Colonic mucosa (tissue), 4 donors: Measurements from ENCODE around the gene AOPEP. TPM values are rescaled to one million over a fixed set of nuclear protein-coding genes. Genes with fewer than 3 reads are reported as not detected.

Experiments
- DNase-seq: peaks from one replicate; pipeline ENCODE4 v3.0.0-alpha.2; 2020
- H3K27ac ChIP-seq: fragments of 200-600 bp; one replicate; pipeline ENCODE4 v1.8.0; 2021
- H3K27me3 ChIP-seq: fragments of 200-600 bp; one replicate; pipeline ENCODE4 v1.8.0; 2021
- H3K36me3 ChIP-seq: fragments of 200-600 bp; one replicate; pipeline ENCODE4 v1.8.0; 2021
- H3K4me1 ChIP-seq: fragments of 200-600 bp; one replicate; pipeline ENCODE4 v1.8.0; 2021; ENCODE audit warnings: mild to moderate bottlenecking
- H3K4me3 ChIP-seq: fragments of 200-600 bp; one replicate; pipeline ENCODE4 v1.8.0; 2021
- H3K9ac ChIP-seq, 2 donors: one replicate each; pipeline ENCODE4 v1.7.0; 2013; ENCODE audit warnings: control low read depth in 2 of 2, low read depth in 2 of 2, low read length in 2 of 2
- H3K9me3 ChIP-seq: fragments of 200-600 bp; one replicate; pipeline ENCODE4 v1.8.0; 2021
- intact Hi-C: fragments of 100-400 bp; cut with DNase I; formaldehyde crosslinking; loops from one replicate; pipeline ENCODE4 v1.14.1; 2022
- total RNA-seq, 2 donors: library from RNA; stranded (reverse); fragmentation: NEBNext Ultra II Directional in 1 of 2; extraction: Animal tissue kit (Norgen Biotek cat#: 25700) in 1 of 2; gene quantifications; one replicate each; pipeline ENCODE4 v1.2.1, GENCODE V29; 2021
- TF ChIP-seq, protein P1 (sequence below): fragments of 200-600 bp; IDR thresholded peaks from one replicate; pipeline ENCODE4 v1.8.0; 2022; ENCODE audit warnings: antibody characterized with exemption, mild to moderate bottlenecking
- donor health status: healthy.
- donor health status: DM: no; HTN: no; CAD: no.
- donor health status: DM: no; HTN: no; CAD: no.

AOPEP gene
- total RNA-seq, 2 donors from 2014 or later: 38.4 to 43.2 TPM

DNA sequence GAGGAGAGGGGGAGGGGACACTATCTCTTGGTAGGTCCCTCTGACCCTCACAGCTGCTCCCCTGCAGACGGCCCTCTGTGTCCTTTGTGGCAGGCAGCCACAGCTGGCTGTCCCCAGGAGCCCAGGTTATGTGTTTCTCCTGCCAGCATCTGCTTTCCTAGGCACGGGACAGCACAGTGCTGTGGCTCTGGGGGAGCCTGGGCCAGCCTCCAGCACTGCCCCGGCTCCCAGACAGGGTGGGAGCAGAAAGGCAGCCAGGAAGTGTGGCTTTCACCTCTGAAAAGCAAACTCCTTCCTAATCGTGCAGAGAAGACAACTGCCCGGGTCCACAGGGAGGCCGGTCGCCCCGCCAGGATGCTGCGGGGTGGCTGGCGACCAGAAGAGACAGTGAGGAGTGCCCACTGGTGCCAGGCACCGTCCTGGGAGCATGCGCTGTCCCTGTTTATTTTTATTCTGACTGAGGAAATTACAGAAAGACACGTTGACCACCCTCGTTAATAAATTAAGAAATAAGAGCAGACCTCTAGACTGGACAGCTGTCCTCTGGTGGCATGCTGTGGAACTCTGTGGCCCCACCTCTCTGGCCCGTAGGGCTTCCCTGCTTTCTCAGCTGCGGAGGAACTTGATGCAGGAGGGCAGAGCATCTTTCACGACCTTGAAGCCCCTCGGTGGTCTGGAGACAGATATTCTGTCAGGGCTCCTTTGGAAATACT is 350.7 kb downstream of the AOPEP start:
- Histone ChIP-seq H3K9ac (peak overlapping the region; percentile 27 to 30), H3K4me3 (no peak overlapping the region), H3K4me1 (peaks cover 17% of the 10 kb centered on the region), H3K9me3 (no peaks in the 10 kb centered on the region), H3K36me3 (peaks cover 4% of the 10 kb centered on the region), H3K27me3 (no peaks in the 10 kb centered on the region), H3K27ac (peak overlapping the region; percentile 55)
- DNase-seq: no peak
- TF ChIP-seq, protein P1, sequence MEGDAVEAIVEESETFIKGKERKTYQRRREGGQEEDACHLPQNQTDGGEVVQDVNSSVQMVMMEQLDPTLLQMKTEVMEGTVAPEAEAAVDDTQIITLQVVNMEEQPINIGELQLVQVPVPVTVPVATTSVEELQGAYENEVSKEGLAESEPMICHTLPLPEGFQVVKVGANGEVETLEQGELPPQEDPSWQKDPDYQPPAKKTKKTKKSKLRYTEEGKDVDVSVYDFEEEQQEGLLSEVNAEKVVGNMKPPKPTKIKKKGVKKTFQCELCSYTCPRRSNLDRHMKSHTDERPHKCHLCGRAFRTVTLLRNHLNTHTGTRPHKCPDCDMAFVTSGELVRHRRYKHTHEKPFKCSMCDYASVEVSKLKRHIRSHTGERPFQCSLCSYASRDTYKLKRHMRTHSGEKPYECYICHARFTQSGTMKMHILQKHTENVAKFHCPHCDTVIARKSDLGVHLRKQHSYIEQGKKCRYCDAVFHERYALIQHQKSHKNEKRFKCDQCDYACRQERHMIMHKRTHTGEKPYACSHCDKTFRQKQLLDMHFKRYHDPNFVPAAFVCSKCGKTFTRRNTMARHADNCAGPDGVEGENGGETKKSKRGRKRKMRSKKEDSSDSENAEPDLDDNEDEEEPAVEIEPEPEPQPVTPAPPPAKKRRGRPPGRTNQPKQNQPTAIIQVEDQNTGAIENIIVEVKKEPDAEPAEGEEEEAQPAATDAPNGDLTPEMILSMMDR: no peak
- intact Hi-C loops: no loop called here

DNA sequence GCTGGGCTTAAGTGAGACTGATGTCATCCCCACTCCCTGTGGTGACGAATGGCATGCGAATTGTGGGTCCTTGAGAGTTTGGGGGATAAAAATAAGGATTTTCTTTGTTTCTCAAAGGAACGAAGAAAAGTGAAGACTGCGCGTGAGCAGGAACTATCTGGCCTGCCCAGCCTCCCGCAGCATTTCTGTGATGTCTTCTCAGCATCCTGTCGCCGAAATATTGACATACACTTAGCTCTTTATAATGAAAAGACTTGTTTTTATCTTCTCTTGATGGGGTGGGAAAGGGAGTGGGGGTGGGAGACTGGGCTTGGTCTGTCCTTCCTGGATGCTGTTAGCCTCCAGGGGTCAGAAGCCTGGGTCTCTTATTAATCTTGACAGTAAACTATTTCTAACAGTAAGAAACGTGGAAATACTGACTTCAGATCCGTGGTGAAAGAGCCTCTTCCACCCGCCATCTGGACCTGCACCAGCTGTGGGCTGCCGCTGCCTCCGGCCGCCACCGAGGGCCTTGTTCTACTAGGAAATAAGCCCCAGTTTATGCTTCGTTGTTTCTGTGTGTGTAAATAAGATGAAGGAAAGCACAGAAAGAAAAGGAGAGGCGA is 351.4 kb downstream of the AOPEP start:
- DNase-seq: no peak
- peaks cover 17% of the 10 kb centered on the region for H3K4me1 ChIP-seq
- peak overlapping the region in 1 of 2 donors; percentile 30 for H3K9ac ChIP-seq
- H3K36me3 ChIP-seq: peaks cover 4% of the 10 kb centered on the region
- H3K27ac ChIP-seq: peak overlapping the region; percentile 55
- no peaks in the 10 kb centered on the region for H3K27me3 ChIP-seq
- intact Hi-C loops: no loop called here
- TF ChIP-seq, protein P1: no peak
- no peaks in the 10 kb centered on the region for H3K9me3 ChIP-seq
- no peak overlapping the region for H3K4me3 ChIP-seq

DNA sequence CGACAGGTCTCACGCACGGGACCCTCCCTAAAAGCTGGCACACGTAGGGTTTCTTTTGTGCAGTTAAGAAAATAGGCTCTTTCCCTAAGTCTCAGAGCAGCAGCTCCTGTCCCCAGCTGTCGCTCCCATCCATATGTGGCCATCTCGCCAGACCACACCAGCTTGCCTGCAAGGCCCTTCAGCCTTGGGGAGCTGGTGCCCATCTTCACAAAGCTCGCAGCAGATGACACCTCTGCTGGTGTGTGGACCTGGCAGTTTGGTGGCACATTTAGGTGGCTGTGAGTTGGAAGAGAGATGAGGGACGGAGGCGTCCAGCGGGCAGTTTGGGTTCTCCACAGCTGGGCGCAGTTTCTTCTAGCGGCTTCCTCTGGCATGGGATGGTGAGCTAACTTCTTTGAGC is 352.0 kb downstream of the AOPEP start:
- Histone ChIP-seq H3K4me1 (peaks cover 17% of the 10 kb centered on the region), H3K9me3 (no peaks in the 10 kb centered on the region), H3K9ac (peak overlapping the region; percentile 1 to 14), H3K27me3 (no peaks in the 10 kb centered on the region), H3K4me3 (no peak overlapping the region), H3K27ac (peak overlapping the region; percentile 17), H3K36me3 (peaks cover 4% of the 10 kb centered on the region)
- DNase-seq: no peak
- intact Hi-C loops: no loop called here
- TF ChIP-seq, protein P1: no peak

DNA sequence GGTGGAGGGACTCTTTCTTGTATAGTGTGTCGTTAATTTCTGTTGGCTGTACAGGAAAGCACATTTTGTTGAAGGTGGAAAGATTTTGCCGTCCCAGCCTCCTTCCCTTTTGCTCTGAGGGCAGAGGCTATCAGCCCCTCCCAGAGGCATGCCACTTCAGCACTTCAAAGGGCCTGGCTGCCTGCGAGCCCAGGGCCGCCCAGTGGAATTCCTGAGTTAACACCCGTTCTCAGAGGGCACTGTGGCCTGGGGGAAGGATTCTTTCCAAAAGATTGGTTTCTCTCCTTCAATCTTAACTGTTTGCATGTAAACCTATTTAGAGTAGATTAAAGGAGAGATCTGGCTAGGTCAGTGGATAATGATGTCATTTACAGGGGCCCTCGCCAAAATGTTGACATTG is 352.4 kb downstream of the AOPEP start:
- peaks cover 4% of the 10 kb centered on the region for H3K36me3 ChIP-seq
- no peak for DNase-seq
- H3K27ac ChIP-seq: peak overlapping the region; percentile 17
- TF ChIP-seq, protein P1: no peak
- H3K9me3 ChIP-seq: no peaks in the 10 kb centered on the region
- H3K4me1 ChIP-seq: peaks cover 17% of the 10 kb centered on the region
- no peak overlapping the region for H3K4me3 ChIP-seq
- intact Hi-C loops: no loop called here
- peak overlapping the region in 1 of 2 donors; percentile 14 for H3K9ac ChIP-seq
- H3K27me3 ChIP-seq: no peaks in the 10 kb centered on the region

DNA sequence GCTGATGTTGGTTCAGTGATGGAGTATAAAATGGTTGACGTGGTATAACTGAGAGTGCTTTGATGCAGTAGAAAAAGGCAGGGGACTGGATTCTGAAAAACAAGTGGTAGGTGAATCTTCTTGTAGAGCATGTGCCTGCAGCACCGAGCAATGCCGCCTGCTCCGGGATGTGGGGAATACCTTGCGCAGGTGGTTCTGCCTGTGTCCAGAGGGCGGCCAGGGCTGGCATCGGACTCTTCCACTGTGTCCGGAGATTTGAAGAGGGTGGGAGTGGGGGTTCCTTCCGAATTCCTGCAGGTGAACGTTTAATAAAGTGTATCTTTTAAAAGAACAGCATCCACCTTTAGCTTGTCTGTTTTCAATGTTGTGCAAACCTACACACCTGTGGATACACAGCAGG is 353.0 kb downstream of the AOPEP start:
- H3K27ac ChIP-seq: no peak overlapping the region
- peaks cover 16% of the 10 kb centered on the region for H3K4me1 ChIP-seq
- H3K36me3 ChIP-seq: peaks cover 4% of the 10 kb centered on the region

More for the DNA sequence above, 353.0 kb downstream of the AOPEP start:
- no peak for DNase-seq
- intact Hi-C loops: no loop called here
- H3K9me3 ChIP-seq: no peaks in the 10 kb centered on the region
- H3K9ac ChIP-seq: no peak overlapping the region
- no peak overlapping the region for H3K4me3 ChIP-seq
- no peaks in the 10 kb centered on the region for H3K27me3 ChIP-seq
- TF ChIP-seq, protein P1: no peak
